Measurements from ENCODE around the gene SLC12A7. TPM values are rescaled to one million over a fixed set of nuclear protein-coding genes. Genes with fewer than 3 reads are reported as not detected.

Gene SLC12A7
- total RNA-seq, 2 donors from 2014 or later = 58.9 to 61.6 TPM

GRCh38 chr5:1151316-1151715, 39.5 kb upstream of the SLC12A7 start:
- no peak overlapping the region for H3K4me3 ChIP-seq (ENCODE audit: low read length)
- H3K27me3 Mint-ChIP-seq (ENCODE audit: insufficient read depth) = peaks cover 18% of the 10 kb centered on the region
- H3K36me3 ChIP-seq (ENCODE audit: control insufficient read depth, insufficient read depth, low read length) = no peaks in the 10 kb centered on the region
- peaks cover 9% of the 10 kb centered on the region for H3K4me1 ChIP-seq (ENCODE audit: control insufficient read depth, insufficient read depth, low read length)
- H3K9me3 ChIP-seq (ENCODE audit: control insufficient read depth, low read length) = no peaks in the 10 kb centered on the region
- peaks cover 33% of the 10 kb centered on the region for H3K4me1 Mint-ChIP-seq
- peaks cover 8% of the 10 kb centered on the region for H3K36me3 Mint-ChIP-seq (ENCODE audit: low read depth)
- no peak overlapping the region for H3K9ac ChIP-seq (ENCODE audit: extremely low read depth, low read length, poor library complexity, severe bottlenecking)
- no peak for TF ChIP-seq CTCF (conservative IDR thresholded peaks at IDR 0.05)
- DNase-seq = no peak
- H3K27ac ChIP-seq (ENCODE audit: low read depth, low read length) = no peak overlapping the region
- peaks cover 25% of the 10 kb centered on the region for H3K27me3 ChIP-seq (ENCODE audit: control insufficient read depth, insufficient read depth, low read length, poor library complexity, severe bottlenecking)
- no peaks in the 10 kb centered on the region for H3K9me3 Mint-ChIP-seq
- H3K27ac Mint-ChIP-seq = no peak overlapping the region
- 92 to 96% methylated on average over 5 to 10 of the region's 10 CpGs for WGBS, 2 experiments (ENCODE audit: insufficient coverage in 1 of 2, insufficient read length in 1 of 2)
- no peak overlapping the region for H3K4me3 Mint-ChIP-seq

- WGBS, 2 experiments (ENCODE audit: insufficient coverage in 1 of 2, insufficient read length in 1 of 2) = 94 to 95% methylated on average over 10 of the region's 10 CpGs
Measured at GRCh38 chr5:1150866-1151265, 39.0 kb upstream of the SLC12A7 start.

GRCh38 chr5:1144638-1145396, 33.0 kb upstream of the SLC12A7 start:
- Mint-ChIP-seq H3K36me3 (ENCODE audit: low read depth) (peaks cover 6% of the 10 kb centered on the region), H3K9me3 (no peaks in the 10 kb centered on the region), H3K4me3 (no peak overlapping the region), H3K27ac (no peak overlapping the region), H3K4me1 (peaks cover 28% of the 10 kb centered on the region), H3K27me3 (ENCODE audit: insufficient read depth) (no peaks in the 10 kb centered on the region)
- WGBS, 2 experiments (ENCODE audit: insufficient coverage in 1 of 2, insufficient read length in 1 of 2) = 90% methylated on average over 22 to 25 of the region's 25 CpGs
- H3K27ac ChIP-seq (ENCODE audit: low read depth, low read length) = no peak overlapping the region
- H3K4me3 ChIP-seq (ENCODE audit: low read length) = no peak overlapping the region
- no peak for DNase-seq
- H3K27me3 ChIP-seq (ENCODE audit: control insufficient read depth, insufficient read depth, low read length, poor library complexity, severe bottlenecking) = no peaks in the 10 kb centered on the region
- H3K36me3 ChIP-seq (ENCODE audit: control insufficient read depth, insufficient read depth, low read length) = no peaks in the 10 kb centered on the region
- peak; percentile 14 for TF ChIP-seq CTCF (conservative IDR thresholded peaks at IDR 0.05)
- no peak overlapping the region for H3K9ac ChIP-seq (ENCODE audit: extremely low read depth, low read length, poor library complexity, severe bottlenecking)
- H3K9me3 ChIP-seq (ENCODE audit: control insufficient read depth, low read length) = no peaks in the 10 kb centered on the region
- H3K4me1 ChIP-seq (ENCODE audit: control insufficient read depth, insufficient read depth, low read length) = peaks cover 17% of the 10 kb centered on the region

More at GRCh38 chr5:1150866-1151265, 39.0 kb upstream of the SLC12A7 start:
- peaks cover 21% of the 10 kb centered on the region for H3K27me3 ChIP-seq (ENCODE audit: control insufficient read depth, insufficient read depth, low read length, poor library complexity, severe bottlenecking)
- no peak for TF ChIP-seq CTCF (conservative IDR thresholded peaks at IDR 0.05)
- no peaks in the 10 kb centered on the region for H3K36me3 ChIP-seq (ENCODE audit: control insufficient read depth, insufficient read depth, low read length)
- no peak overlapping the region for H3K4me3 ChIP-seq (ENCODE audit: low read length)
- H3K4me1 ChIP-seq (ENCODE audit: control insufficient read depth, insufficient read depth, low read length) = peaks cover 13% of the 10 kb centered on the region
- Mint-ChIP-seq H3K36me3 (ENCODE audit: low read depth) (peaks cover 8% of the 10 kb centered on the region), H3K27me3 (ENCODE audit: insufficient read depth) (peaks cover 15% of the 10 kb centered on the region), H3K27ac (no peak overlapping the region), H3K4me3 (no peak overlapping the region), H3K9me3 (no peaks in the 10 kb centered on the region), H3K4me1 (peaks cover 36% of the 10 kb centered on the region)
- no peak overlapping the region for H3K27ac ChIP-seq (ENCODE audit: low read depth, low read length)
- no peak for DNase-seq
- H3K9me3 ChIP-seq (ENCODE audit: control insufficient read depth, low read length) = no peaks in the 10 kb centered on the region
- no peak overlapping the region for H3K9ac ChIP-seq (ENCODE audit: extremely low read depth, low read length, poor library complexity, severe bottlenecking)

All from endodermal cell (in vitro differentiated cells).